ENCODE measurements around the gene TNFAIP2.

TNFAIP2 gene

DNA sequence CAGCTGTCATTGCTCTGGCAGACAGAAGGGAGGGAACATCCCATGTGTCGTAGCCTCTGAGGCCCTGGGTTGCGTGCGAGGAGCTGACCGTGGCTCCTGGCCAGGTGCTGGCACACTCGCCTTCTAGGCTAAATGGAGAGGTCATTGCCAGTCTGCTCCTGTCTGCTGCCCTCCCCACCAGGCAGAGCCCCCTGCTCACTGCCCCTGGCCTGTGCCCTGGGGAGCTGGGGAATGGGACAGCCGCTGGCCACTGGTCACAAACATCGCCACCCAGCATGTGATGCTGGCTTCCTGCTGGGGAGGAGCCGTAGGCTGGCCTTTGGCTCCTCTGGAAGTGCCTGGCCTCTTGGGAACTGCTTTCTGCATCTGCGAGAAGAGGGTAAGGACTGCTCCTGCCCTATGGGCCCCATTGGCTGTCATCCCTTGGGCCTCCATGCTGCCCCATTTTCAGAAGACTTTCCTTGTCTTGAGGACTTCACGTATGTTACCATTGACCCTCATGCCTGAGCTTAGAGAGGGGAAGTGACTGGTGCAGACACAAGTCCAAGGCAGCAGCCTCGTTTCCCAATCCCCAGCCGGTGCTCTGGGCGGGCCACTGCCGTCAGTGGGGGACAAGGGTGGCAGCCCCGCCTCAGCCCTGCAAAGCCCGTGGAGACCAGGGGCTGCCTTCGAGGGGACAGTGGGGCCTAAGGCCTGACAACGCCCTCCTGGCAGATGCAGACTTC lies 2.0 kb upstream of the TNFAIP2 start:
- no peak for DNase-seq (ENCODE audit: extremely low read depth in 1 of 2, low read depth in 1 of 2)

- DNase-seq (ENCODE audit: extremely low read depth in 1 of 2, low read depth in 1 of 2) = no peak
Observed at GRCh38 chr14:103121846-103122584, 1.2 kb upstream of the TNFAIP2 start.

DNA sequence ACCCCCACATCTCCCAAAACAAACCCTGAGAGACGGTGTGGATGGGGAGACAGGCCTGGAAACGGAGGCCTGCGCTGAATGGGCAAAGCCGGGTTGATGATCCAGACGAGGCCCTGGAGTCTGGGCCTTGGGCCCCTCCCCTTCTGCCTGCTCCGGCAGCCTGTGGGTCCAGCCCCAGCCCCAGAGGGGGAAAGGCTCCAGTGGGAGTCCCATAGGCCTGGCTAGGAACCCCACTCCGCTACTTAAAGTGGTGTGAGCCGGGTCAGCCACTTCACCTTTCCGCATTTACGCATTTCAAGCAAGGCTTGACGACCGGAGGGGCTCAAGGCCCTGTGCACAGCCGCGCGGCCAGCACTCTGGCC lies 695 bp upstream of the TNFAIP2 start:
- no peak for DNase-seq (ENCODE audit: extremely low read depth in 1 of 2, low read depth in 1 of 2)

DNA sequence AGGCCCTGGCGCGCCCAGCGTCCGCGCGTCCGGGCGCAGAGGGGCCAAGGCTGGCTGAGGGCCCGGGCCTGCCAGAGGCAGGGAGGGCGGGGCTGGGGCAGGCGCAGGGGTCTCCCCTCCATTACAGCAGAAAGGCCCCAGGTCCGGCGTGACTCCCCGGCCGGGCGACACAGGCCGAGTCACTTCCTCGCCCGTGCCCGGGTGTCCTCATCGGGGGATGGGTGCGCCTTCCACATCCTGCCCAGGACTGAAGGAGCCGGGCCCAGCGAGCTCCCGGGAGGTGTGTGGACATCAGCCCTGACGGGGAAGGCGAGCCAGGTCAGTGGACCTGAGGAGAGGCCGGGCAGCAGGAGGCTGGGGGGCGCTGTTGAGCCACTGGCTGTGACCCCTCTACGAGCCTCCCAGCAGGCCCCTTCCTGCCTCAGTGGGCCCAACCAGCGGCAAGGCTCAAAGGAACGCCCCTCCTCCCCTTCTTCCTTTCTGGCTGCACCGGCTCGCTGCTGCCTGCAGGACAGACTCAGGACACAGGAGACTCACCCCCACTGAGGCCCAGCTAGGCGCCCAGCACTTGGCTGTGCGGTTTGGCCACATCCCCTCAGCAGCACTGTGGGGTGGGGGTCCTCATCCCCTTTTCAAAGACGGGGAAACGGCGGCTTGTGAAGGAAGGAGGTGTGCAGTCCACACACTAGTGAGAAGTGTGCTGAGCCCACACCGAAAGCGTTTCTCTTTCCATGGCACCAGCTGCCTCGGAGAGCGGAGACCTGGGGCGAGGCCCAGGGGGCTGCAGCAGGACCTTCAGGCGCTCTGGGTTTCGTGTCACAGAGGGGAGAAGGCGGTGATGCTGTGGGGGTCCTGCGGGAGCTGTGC lies 606 bp downstream of the TNFAIP2 start:
- DNase-seq (ENCODE audit: extremely low read depth in 1 of 2, low read depth in 1 of 2) = no peak

DNA sequence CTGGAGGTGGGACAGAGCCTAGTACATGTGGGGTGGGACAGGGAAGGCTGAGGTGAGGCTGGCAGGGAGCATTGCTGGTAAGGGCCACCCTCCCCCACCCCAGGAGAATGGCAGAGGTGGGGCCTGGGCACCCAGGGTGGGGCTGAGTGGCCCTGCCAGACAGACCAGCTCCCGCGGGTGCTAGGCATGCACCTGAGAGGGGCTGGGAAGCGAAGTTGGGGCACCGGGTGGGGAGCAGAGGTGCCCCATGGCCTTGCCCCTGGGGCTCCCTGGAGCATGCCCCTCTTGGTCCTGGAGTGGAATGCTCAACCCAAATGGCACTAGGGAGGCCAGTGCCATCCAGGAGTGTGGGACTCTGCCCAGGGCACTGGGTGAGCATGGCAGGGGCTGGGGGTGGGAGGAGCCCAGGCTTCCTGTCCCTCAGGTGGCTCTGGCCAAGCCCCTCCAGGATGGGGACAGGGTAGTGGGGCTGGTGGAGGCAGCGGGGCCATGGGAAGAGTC lies 1.3 kb downstream of the TNFAIP2 start:
- DNase-seq (ENCODE audit: extremely low read depth in 1 of 2, low read depth in 1 of 2) = no peak

DNA sequence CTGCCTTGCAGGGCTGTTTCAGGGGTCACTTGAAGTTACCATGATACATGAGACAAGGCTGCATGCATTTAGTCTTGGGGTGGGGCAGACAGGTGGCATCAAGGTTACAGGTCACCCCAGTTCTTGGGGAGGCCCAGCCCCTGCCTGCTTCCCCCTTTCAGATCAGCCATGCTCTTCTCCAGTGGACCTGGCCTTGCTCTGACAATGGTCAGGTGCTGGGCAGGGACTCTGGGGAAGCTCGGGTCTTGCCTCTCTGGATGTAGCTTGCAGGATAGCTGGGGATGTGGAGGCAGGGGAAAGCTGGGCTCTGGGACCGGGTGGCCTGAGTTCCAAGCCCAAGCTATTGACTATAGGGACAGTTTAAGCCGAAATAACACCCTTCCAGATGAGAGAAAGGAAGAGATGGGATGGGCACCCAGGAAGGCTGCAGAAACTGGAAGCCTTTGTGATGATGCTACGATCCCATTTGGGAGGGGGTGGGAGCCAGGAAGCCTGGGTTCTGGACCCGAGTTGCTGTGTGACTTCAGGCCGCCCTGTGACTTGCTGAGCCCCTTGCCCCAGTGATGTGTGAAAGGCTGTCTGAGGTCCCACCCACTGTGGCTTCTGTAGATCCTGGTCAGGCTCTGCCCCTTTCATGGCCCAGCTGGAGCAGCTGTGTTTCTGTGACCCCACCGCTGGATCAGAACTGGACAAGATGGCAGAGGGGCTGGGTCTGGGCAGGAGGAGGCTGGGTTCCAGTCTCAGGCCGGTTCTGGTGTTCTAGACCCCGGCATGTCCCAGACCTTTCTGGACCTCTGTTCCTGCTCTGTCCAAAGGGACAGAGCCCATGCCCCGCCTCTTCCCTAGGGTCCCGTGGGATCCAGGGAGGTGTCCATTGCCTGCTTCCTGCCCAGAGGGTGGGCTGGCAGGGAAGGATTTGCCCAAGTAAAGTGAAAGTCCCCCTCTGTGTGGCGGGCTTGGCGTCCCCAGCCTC lies 2.1 kb downstream of the TNFAIP2 start:
- no peak for DNase-seq (ENCODE audit: extremely low read depth in 1 of 2, low read depth in 1 of 2)

- DNase-seq (ENCODE audit: extremely low read depth in 1 of 2, low read depth in 1 of 2) = no peak
Observed at GRCh38 chr14:103126088-103126872, 3.0 kb downstream of the TNFAIP2 start.

- DNase-seq (ENCODE audit: extremely low read depth in 1 of 2, low read depth in 1 of 2) = no peak
Observed at GRCh38 chr14:103126873-103127304, 3.6 kb downstream of the TNFAIP2 start.

DNA sequence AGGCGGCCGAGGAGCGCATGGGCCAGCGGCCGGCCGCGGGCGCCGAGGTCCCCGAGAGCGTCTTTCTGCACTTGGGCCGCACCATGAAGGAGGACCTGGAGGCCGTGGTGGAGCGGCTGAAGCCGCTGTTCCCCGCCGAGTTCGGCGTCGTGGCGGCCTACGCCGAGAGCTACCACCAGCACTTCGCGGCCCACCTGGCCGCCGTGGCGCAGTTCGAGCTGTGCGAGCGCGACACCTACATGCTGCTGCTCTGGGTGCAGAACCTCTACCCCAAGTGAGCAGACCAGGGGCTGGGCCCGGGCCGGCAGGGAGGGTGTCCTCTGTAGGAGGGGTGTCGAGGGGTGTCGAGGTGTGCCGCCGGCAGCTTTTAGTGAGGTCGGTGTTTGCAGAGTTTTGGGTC lies 4.1 kb downstream of the TNFAIP2 start:
- no peak for DNase-seq (ENCODE audit: extremely low read depth in 1 of 2, low read depth in 1 of 2)

- no peak for DNase-seq (ENCODE audit: extremely low read depth in 1 of 2, low read depth in 1 of 2)
Observed at GRCh38 chr14:103127861-103128598, 4.8 kb downstream of the TNFAIP2 start.

- DNase-seq (ENCODE audit: extremely low read depth in 1 of 2, low read depth in 1 of 2) = no peak
Observed at GRCh38 chr14:103128631-103129300, 5.5 kb downstream of the TNFAIP2 start.

- no peak for DNase-seq (ENCODE audit: extremely low read depth in 1 of 2, low read depth in 1 of 2)
Observed at GRCh38 chr14:103129301-103130016, 6.2 kb downstream of the TNFAIP2 start.

DNA sequence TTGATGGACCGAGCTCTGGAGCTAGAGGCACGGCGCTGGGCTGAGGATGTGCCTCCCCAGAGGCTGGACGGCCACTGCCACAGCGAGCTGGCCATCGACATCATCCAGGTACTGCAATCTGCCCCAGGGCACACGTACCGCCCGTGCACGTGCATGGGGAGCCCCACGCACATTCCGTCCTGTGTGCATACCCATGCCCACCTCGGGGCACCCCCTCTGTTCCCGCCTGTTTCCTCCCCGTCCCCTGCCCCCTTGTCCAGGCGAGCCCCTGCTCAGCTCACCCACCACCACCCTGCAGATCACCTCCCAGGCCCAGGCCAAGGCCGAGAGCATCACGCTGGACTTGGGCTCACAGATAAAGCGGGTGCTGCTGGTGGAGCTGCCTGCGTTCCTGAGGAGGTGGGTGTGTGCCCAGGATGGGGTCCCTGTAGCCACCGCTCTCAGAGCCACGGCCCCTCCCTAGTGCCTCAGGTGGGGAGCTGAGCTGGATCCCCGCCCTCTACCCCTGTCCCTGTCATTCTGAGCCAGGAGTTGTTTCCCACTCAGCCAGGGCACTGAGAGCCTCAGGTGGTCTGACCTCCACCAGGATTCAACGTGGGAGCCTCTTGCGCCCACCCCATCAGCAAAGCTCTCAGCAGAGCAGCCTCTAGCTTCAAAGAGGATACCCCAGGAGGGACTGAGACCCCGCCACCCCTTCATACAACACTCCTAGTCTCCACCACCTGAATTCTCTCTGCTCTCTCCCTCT lies 6.9 kb downstream of the TNFAIP2 start:
- DNase-seq (ENCODE audit: extremely low read depth in 1 of 2, low read depth in 1 of 2) = no peak

- no peak for DNase-seq (ENCODE audit: extremely low read depth in 1 of 2, low read depth in 1 of 2)
Observed at GRCh38 chr14:103130965-103131364, 7.7 kb downstream of the TNFAIP2 start.

DNA sequence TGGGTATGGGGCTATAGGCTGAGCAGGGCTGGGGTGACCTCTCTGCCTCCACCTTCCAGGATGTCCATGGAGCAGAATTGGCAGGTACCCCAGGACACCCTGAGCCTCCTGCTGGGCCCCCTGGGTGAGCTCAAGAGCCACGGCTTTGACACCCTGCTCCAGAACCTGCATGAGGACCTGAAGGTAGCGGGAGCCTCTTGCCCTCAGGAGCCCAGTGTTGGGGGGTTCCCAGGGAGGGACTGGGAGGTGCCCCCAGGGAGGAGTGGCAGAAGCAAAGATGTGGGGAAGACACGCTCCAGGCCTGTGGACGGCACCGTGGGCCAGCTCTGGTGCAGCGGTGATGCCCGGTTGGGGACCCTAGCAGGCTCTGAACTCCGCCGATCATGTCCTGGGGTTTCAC lies 8.3 kb downstream of the TNFAIP2 start:
- DNase-seq (ENCODE audit: extremely low read depth in 1 of 2, low read depth in 1 of 2) = no peak

GRCh38 chr14:103132381-103133209 lies 9.3 kb downstream of the TNFAIP2 start:
- DNase-seq (ENCODE audit: extremely low read depth in 1 of 2, low read depth in 1 of 2) = no peak

Data from activated CD8-positive, alpha-beta memory T cell treated with anti-CD3 and anti-CD28 coated beads for 1 hour (primary cell).